Stimulated activated CD4-positive, alpha-beta T cell treated with anti-CD3 and anti-CD28 coated beads, Interleukin-15, amount 100 ng/mL, for 24 hours (primary cell): Measurements from ENCODE around the gene LDLRAD4.
"Not testable (repeated sequence)": the region's sequence is repeated elsewhere in the genome, so short reads cannot be mapped to it uniquely, and the experiment has no call there.

Source experiments
- DNase-seq: peaks from one replicate; pipeline ENCODE4 v3.0.0-alpha.2; 2020

Gene LDLRAD4

GRCh38 chr18:13313006-13313686, 94.6 kb downstream of the LDLRAD4 start:
- peak; percentile 28 for DNase-seq

- DNase-seq = no peak
These were observed 96.4 kb downstream of the LDLRAD4 start for GRCh38 chr18:13315000-13315399.

GRCh38 chr18:13316063-13316462, 97.5 kb downstream of the LDLRAD4 start:
- no peak for DNase-seq

- DNase-seq = no peak
These were observed 99.2 kb downstream of the LDLRAD4 start for GRCh38 chr18:13317801-13318200.

- DNase-seq = peak; percentile 12
These were observed 100.4 kb downstream of the LDLRAD4 start for GRCh38 chr18:13318731-13319501.

GRCh38 chr18:13319629-13320028, 101.1 kb downstream of the LDLRAD4 start:
- DNase-seq = no peak

- DNase-seq = no peak
These were observed 101.5 kb downstream of the LDLRAD4 start for GRCh38 chr18:13320096-13320495.

- DNase-seq = no peak
These were observed 102.4 kb downstream of the LDLRAD4 start for GRCh38 chr18:13320891-13321425.

GRCh38 chr18:13321923-13322322, 103.4 kb downstream of the LDLRAD4 start:
- no peak for DNase-seq

- no peak for DNase-seq
These were observed 104.6 kb downstream of the LDLRAD4 start for GRCh38 chr18:13323186-13323585.

GRCh38 chr18:13324880-13325279, 106.3 kb downstream of the LDLRAD4 start:
- no peak for DNase-seq

GRCh38 chr18:13328213-13328612, 109.7 kb downstream of the LDLRAD4 start:
- DNase-seq = no peak

- no peak for DNase-seq
These were observed 112.4 kb downstream of the LDLRAD4 start for GRCh38 chr18:13330996-13331395.

- DNase-seq = no peak
These were observed 113.3 kb downstream of the LDLRAD4 start for GRCh38 chr18:13331846-13332245.

GRCh38 chr18:13332874-13333273, 114.3 kb downstream of the LDLRAD4 start:
- no peak for DNase-seq

- no peak for DNase-seq
These were observed 117.3 kb downstream of the LDLRAD4 start for GRCh38 chr18:13335903-13336302.

GRCh38 chr18:13336841-13337240, 118.3 kb downstream of the LDLRAD4 start:
- DNase-seq = no peak

- no peak for DNase-seq
These were observed 118.8 kb downstream of the LDLRAD4 start for GRCh38 chr18:13337369-13337768.

GRCh38 chr18:13338318-13338717, 119.8 kb downstream of the LDLRAD4 start:
- DNase-seq = no peak

GRCh38 chr18:13339653-13340052, 121.1 kb downstream of the LDLRAD4 start:
- DNase-seq = no peak

- not testable (repeated sequence) for DNase-seq
These were observed 127.9 kb downstream of the LDLRAD4 start for GRCh38 chr18:13346449-13346848.

- DNase-seq = no peak
These were observed 134.7 kb downstream of the LDLRAD4 start for GRCh38 chr18:13353084-13353823.

GRCh38 chr18:13354402-13354801, 135.8 kb downstream of the LDLRAD4 start:
- no peak for DNase-seq
